Measurements from ENCODE around the gene S100A7. TPM values are rescaled to one million over a fixed set of nuclear protein-coding genes. Genes with fewer than 3 reads are reported as not detected.
A peak's percentile ranks its signal among the peaks of the same experiment; 100 is the strongest.
"Not testable (repeated sequence)": the region's sequence is repeated elsewhere in the genome, so short reads cannot be mapped to it uniquely, and the experiment has no call there.

S100A7 gene
- total and polyA plus RNA-seq, 4 donors = not detected

DNA sequence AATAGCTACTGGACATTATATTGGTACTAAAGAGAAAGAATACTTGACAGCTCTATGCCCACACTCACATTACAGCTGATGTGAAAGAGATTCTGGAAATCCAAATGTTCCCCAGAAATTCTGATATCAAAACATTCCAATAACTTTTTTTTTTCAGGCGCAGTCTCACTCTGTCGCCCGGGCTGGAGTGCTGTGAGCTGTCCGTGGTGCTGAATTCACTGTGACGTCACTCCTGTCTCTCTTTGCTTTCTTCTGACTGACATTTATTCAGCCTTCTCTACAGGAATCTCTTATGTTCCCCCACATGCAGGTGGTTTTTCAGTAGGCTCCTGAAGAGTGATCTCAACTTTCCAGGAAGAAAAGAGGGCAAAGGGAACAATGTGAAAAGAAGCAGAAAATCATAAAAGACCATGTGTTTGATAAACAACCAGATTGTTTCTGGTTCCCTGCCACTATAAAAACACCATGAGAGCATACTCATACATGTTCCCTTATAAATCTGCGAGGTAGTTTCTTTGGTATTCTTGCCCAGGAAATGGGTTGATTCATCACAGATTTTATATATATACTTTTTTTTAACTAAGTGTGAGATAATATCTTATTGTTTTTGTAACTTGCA lies 37.9 kb downstream of the S100A7 start:
- 5% methylated on average over 6 of the region's 6 CpGs for WGBS

DNA sequence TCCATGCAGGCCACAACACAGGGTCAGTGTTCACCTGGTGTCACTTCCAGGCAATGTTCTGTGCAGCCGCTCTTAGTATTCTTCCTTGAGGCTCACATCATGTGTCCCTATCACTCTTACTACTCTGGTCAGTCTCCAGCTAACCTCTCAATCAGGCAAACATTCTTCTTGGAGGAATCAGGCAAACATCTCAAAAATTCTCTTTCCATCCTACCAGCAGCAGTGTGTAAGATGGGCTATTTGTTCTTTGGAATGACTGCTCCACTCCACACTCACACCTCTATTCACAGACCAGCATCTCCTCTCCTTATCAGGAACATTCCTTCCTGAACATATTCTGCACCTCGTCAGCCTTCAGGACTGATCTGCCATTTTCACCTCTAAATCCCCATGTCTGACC lies 40.1 kb downstream of the S100A7 start:
- Histone ChIP-seq H3K36me3 (ENCODE audit: control insufficient read depth in 4 of 4, insufficient read depth in 3 of 4, low read depth in 1 of 4, low read length in 3 of 4) (no peaks in the 10 kb centered on the region), H3K27me3 (ENCODE audit: control insufficient read depth in 4 of 4, insufficient read depth in 4 of 4, low read length in 3 of 4) (no peaks in the 10 kb centered on the region), H3K4me3 (ENCODE audit: low read depth in 1 of 3, low read length in 3 of 3) (no peak overlapping the region), H3K9me3 (ENCODE audit: control insufficient read depth in 4 of 4, low read length in 3 of 4) (no peaks in the 10 kb centered on the region), H3K9ac (ENCODE audit: low read depth in 1 of 2, low read length in 2 of 2) (no peak overlapping the region), H3K4me1 (ENCODE audit: control insufficient read depth in 4 of 4, insufficient read depth in 4 of 4, low read length in 3 of 4) (no peaks in the 10 kb centered on the region), H3K27ac (ENCODE audit: low read depth in 1 of 2, low read length in 2 of 2) (no peak overlapping the region)
- WGBS = 68% methylated on average over 2 of the region's 2 CpGs
- TF ChIP-seq YY1 (IDR thresholded peaks at IDR 0.05) (no peak), EGR1 (IDR thresholded peaks at IDR 0.05; ENCODE audit: low read depth in 2 of 2) (no peak), SP1 (IDR thresholded peaks at IDR 0.05) (no peak), FOXA1 (IDR thresholded peaks at IDR 0.05) (no peak)
- TF ChIP-seq, protein P1, sequence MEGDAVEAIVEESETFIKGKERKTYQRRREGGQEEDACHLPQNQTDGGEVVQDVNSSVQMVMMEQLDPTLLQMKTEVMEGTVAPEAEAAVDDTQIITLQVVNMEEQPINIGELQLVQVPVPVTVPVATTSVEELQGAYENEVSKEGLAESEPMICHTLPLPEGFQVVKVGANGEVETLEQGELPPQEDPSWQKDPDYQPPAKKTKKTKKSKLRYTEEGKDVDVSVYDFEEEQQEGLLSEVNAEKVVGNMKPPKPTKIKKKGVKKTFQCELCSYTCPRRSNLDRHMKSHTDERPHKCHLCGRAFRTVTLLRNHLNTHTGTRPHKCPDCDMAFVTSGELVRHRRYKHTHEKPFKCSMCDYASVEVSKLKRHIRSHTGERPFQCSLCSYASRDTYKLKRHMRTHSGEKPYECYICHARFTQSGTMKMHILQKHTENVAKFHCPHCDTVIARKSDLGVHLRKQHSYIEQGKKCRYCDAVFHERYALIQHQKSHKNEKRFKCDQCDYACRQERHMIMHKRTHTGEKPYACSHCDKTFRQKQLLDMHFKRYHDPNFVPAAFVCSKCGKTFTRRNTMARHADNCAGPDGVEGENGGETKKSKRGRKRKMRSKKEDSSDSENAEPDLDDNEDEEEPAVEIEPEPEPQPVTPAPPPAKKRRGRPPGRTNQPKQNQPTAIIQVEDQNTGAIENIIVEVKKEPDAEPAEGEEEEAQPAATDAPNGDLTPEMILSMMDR (IDR thresholded peaks at IDR 0.05; ENCODE audit: low read depth, low read length, missing input control) = no peak
- no peak for DNase-seq (ENCODE audit: low spot score)

More for the DNA sequence above, 37.9 kb downstream of the S100A7 start:
- no peaks in the 10 kb centered on the region for H3K4me1 ChIP-seq (ENCODE audit: control insufficient read depth in 4 of 4, insufficient read depth in 4 of 4, low read length in 3 of 4)
- peak; percentile 78 for DNase-seq (ENCODE audit: low spot score)
- H3K27ac ChIP-seq (ENCODE audit: low read depth in 1 of 2, low read length in 2 of 2) = no peak overlapping the region
- H3K27me3 ChIP-seq (ENCODE audit: control insufficient read depth in 4 of 4, insufficient read depth in 4 of 4, low read length in 3 of 4) = no peaks in the 10 kb centered on the region
- H3K36me3 ChIP-seq (ENCODE audit: control insufficient read depth in 4 of 4, insufficient read depth in 3 of 4, low read depth in 1 of 4, low read length in 3 of 4) = no peaks in the 10 kb centered on the region
- H3K9me3 ChIP-seq (ENCODE audit: control insufficient read depth in 4 of 4, low read length in 3 of 4) = no peaks in the 10 kb centered on the region
- no peak overlapping the region for H3K9ac ChIP-seq (ENCODE audit: low read depth in 1 of 2, low read length in 2 of 2)
- H3K4me3 ChIP-seq (ENCODE audit: low read depth in 1 of 3, low read length in 3 of 3) = no peak overlapping the region
- TF ChIP-seq, protein P2, sequence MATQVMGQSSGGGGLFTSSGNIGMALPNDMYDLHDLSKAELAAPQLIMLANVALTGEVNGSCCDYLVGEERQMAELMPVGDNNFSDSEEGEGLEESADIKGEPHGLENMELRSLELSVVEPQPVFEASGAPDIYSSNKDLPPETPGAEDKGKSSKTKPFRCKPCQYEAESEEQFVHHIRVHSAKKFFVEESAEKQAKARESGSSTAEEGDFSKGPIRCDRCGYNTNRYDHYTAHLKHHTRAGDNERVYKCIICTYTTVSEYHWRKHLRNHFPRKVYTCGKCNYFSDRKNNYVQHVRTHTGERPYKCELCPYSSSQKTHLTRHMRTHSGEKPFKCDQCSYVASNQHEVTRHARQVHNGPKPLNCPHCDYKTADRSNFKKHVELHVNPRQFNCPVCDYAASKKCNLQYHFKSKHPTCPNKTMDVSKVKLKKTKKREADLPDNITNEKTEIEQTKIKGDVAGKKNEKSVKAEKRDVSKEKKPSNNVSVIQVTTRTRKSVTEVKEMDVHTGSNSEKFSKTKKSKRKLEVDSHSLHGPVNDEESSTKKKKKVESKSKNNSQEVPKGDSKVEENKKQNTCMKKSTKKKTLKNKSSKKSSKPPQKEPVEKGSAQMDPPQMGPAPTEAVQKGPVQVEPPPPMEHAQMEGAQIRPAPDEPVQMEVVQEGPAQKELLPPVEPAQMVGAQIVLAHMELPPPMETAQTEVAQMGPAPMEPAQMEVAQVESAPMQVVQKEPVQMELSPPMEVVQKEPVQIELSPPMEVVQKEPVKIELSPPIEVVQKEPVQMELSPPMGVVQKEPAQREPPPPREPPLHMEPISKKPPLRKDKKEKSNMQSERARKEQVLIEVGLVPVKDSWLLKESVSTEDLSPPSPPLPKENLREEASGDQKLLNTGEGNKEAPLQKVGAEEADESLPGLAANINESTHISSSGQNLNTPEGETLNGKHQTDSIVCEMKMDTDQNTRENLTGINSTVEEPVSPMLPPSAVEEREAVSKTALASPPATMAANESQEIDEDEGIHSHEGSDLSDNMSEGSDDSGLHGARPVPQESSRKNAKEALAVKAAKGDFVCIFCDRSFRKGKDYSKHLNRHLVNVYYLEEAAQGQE (IDR thresholded peaks at IDR 0.05) = peak; percentile 100
- no peak for TF ChIP-seq NR2F2 (IDR thresholded peaks at IDR 0.05)
- TF ChIP-seq HNF4G (IDR thresholded peaks at IDR 0.05) = no peak
- peak in 1 of 2 donors; percentile 20 for TF ChIP-seq JUND (IDR thresholded peaks at IDR 0.05)

DNA sequence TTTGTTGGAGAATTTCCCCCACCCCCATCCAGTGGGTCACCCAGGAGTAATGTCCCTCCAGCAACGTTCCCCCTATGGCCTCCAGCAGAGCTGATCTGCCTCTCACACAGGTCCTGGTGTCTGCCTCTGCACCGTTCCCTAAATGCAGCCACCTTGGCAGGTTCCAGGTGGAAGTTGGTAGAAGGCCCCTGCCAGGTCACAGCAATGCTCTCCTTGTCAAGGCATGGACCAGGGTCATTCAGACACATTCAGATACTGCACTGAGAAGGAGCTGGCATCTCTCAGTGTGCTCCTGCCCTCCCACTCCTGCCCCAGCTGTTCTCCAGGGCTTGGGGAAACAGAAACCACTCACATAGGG lies 41.0 kb downstream of the S100A7 start:
- not testable (repeated sequence) for DNase-seq (ENCODE audit: low spot score); H3K27ac ChIP-seq (ENCODE audit: low read depth in 1 of 2, low read length in 2 of 2); H3K9me3 ChIP-seq (ENCODE audit: control insufficient read depth in 4 of 4, low read length in 3 of 4); H3K36me3 ChIP-seq (ENCODE audit: control insufficient read depth in 4 of 4, insufficient read depth in 3 of 4, low read depth in 1 of 4, low read length in 3 of 4); H3K4me3 ChIP-seq (ENCODE audit: low read depth in 1 of 3, low read length in 3 of 3); H3K27me3 ChIP-seq (ENCODE audit: control insufficient read depth in 4 of 4, insufficient read depth in 4 of 4, low read length in 3 of 4); H3K9ac ChIP-seq (ENCODE audit: low read depth in 1 of 2, low read length in 2 of 2); H3K4me1 ChIP-seq (ENCODE audit: control insufficient read depth in 4 of 4, insufficient read depth in 4 of 4, low read length in 3 of 4)
- 40% methylated on average over 2 of the region's 2 CpGs for WGBS

DNA sequence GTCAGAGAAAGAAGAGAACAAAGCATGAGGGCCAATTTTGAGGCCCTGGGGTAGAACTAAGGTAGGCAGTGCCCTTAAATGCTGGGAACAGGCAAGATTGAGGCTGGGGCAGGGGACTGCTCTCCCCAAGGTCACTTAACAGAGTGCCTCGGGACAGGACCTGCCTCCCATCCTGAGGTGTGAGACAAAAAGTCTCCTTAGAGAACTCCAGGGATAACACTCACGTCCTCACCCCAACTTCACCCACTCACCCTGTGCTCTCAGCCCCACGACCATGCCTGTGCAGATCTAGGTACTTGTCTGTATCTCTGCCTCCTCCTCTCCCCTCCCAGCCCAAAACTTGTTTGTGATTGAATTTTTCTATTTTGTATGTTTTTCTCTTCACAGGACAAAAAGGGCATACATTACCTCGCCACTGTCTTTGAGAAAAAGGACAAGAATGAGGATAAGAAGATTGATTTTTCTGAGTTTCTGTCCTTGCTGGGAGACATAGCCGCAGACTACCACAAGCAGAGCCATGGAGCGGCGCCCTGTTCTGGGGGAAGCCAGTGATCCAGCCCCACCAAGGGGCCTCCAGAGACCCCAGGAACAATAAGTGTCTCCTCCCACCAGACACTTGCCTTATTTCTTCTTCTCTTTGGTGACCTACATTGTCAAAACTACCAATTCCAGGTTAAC lies 41.6 kb downstream of the S100A7 start:
- H3K36me3 ChIP-seq (ENCODE audit: control insufficient read depth in 4 of 4, insufficient read depth in 3 of 4, low read depth in 1 of 4, low read length in 3 of 4); H3K9me3 ChIP-seq (ENCODE audit: control insufficient read depth in 4 of 4, low read length in 3 of 4); H3K9ac ChIP-seq (ENCODE audit: low read depth in 1 of 2, low read length in 2 of 2); H3K4me1 ChIP-seq (ENCODE audit: control insufficient read depth in 4 of 4, insufficient read depth in 4 of 4, low read length in 3 of 4); H3K27ac ChIP-seq (ENCODE audit: low read depth in 1 of 2, low read length in 2 of 2); H3K27me3 ChIP-seq (ENCODE audit: control insufficient read depth in 4 of 4, insufficient read depth in 4 of 4, low read length in 3 of 4); H3K4me3 ChIP-seq (ENCODE audit: low read depth in 1 of 3, low read length in 3 of 3); DNase-seq (ENCODE audit: low spot score): not testable (repeated sequence)
- WGBS = 52% methylated on average over 7 of the region's 7 CpGs

All from liver (tissue), 9 donors.